ENCODE results near the gene CEP44. TPM values are rescaled to one million over a fixed set of nuclear protein-coding genes. Genes with fewer than 3 reads are reported as not detected.
A peak's percentile ranks its signal among the peaks of the same experiment; 100 is the strongest.

Gene CEP44
- polyA plus RNA-seq, 1 donor from 2014 or later: 19.3 TPM

GRCh38 chr4:174284487-174284886 is 776 bp downstream of the CEP44 start:
- peak overlapping the region; percentile 98 for H3K4me2 ChIP-seq (ENCODE audit: low read length)
- no peaks in the 10 kb centered on the region for H3F3A ChIP-seq (ENCODE audit: insufficient read depth, low read length, poor library complexity, severe bottlenecking)
- H3K9me2 ChIP-seq (ENCODE audit: insufficient read depth, low read length): no peaks in the 10 kb centered on the region
- H4K20me1 ChIP-seq (ENCODE audit: insufficient read depth): no peaks in the 10 kb centered on the region
- H3K79me2 ChIP-seq (replicated peaks; ENCODE audit: insufficient read depth, low read length): peaks cover 57% of the 10 kb centered on the region
- peak overlapping the region; percentile 96 for H3K9ac ChIP-seq (ENCODE audit: low read length)
- H2AFZ ChIP-seq (ENCODE audit: low read depth, low read length): no peak overlapping the region
- H3K9me3 ChIP-seq (ENCODE audit: low read length): no peaks in the 10 kb centered on the region
- peak overlapping the region; percentile 99 for H3K27ac ChIP-seq (ENCODE audit: low read length)
- H3K4me3 ChIP-seq (ENCODE audit: low read length): peak overlapping the region; percentile 80
- no peaks in the 10 kb centered on the region for H3K36me3 ChIP-seq (ENCODE audit: insufficient read depth, low read length)
- no peaks in the 10 kb centered on the region for H3K27me3 ChIP-seq (ENCODE audit: insufficient read depth, low read depth, low read length)
- TF ChIP-seq EZH2 (IDR thresholded peaks at IDR 0.05; ENCODE audit: borderline replicate concordance, insufficient read depth, low read length, poor library complexity, severe bottlenecking) (no peak), SMC3 (conservative IDR thresholded peaks at IDR 0.05; ENCODE audit: poor library complexity) (no peak), TAF1 (IDR thresholded peaks at IDR 0.05; ENCODE audit: low read depth) (no peak), EP300 (conservative IDR thresholded peaks at IDR 0.05; ENCODE audit: poor library complexity, severe bottlenecking) (no peak), POLR2AphosphoS5 (IDR thresholded peaks at IDR 0.05) (no peak), RAD21 (conservative IDR thresholded peaks at IDR 0.05) (no peak)

DNA sequence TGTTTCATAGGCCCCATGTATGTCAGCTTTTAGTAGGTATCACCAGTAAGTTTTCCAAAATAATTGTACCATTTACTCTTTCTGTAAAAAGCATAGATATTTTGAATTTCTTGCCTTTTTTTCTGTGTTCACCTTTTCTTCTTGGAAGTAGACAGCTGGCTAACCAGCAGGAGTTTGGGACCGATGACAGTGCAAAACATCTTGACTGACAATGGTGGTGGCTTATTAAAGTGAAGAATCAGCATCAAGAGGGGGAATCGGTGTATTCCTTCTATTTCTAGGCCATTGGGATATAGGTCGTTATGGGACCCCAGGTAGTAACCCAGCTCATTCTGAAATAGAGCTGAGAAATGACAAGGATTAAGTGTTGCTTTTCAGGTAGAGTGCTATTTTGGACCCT is 3.2 kb downstream of the CEP44 start:
- Histone ChIP-seq H3K9me2 (ENCODE audit: insufficient read depth, low read length) (no peaks in the 10 kb centered on the region), H3K79me2 (replicated peaks; ENCODE audit: insufficient read depth, low read length) (peaks cover 41% of the 10 kb centered on the region), H3K27me3 (ENCODE audit: insufficient read depth, low read depth, low read length) (no peaks in the 10 kb centered on the region), H3K36me3 (ENCODE audit: insufficient read depth, low read length) (no peaks in the 10 kb centered on the region), H3K4me2 (ENCODE audit: low read length) (no peak overlapping the region), H3K9me3 (ENCODE audit: low read length) (no peaks in the 10 kb centered on the region), H3K27ac (ENCODE audit: low read length) (no peak overlapping the region), H4K20me1 (ENCODE audit: insufficient read depth) (no peaks in the 10 kb centered on the region), H3K4me3 (ENCODE audit: low read length) (no peak overlapping the region), H3K9ac (ENCODE audit: low read length) (no peak overlapping the region), H2AFZ (ENCODE audit: low read depth, low read length) (no peak overlapping the region), H3F3A (ENCODE audit: insufficient read depth, low read length, poor library complexity, severe bottlenecking) (no peaks in the 10 kb centered on the region)
- no peak for TF ChIP-seq POLR2AphosphoS5 (IDR thresholded peaks at IDR 0.05)
- no peak for TF ChIP-seq EZH2 (IDR thresholded peaks at IDR 0.05; ENCODE audit: borderline replicate concordance, insufficient read depth, low read length, poor library complexity, severe bottlenecking)
- TF ChIP-seq, protein P1, sequence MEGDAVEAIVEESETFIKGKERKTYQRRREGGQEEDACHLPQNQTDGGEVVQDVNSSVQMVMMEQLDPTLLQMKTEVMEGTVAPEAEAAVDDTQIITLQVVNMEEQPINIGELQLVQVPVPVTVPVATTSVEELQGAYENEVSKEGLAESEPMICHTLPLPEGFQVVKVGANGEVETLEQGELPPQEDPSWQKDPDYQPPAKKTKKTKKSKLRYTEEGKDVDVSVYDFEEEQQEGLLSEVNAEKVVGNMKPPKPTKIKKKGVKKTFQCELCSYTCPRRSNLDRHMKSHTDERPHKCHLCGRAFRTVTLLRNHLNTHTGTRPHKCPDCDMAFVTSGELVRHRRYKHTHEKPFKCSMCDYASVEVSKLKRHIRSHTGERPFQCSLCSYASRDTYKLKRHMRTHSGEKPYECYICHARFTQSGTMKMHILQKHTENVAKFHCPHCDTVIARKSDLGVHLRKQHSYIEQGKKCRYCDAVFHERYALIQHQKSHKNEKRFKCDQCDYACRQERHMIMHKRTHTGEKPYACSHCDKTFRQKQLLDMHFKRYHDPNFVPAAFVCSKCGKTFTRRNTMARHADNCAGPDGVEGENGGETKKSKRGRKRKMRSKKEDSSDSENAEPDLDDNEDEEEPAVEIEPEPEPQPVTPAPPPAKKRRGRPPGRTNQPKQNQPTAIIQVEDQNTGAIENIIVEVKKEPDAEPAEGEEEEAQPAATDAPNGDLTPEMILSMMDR (IDR thresholded peaks at IDR 0.05; ENCODE audit: poor library complexity, severe bottlenecking): no peak
- TF ChIP-seq, protein P2, sequence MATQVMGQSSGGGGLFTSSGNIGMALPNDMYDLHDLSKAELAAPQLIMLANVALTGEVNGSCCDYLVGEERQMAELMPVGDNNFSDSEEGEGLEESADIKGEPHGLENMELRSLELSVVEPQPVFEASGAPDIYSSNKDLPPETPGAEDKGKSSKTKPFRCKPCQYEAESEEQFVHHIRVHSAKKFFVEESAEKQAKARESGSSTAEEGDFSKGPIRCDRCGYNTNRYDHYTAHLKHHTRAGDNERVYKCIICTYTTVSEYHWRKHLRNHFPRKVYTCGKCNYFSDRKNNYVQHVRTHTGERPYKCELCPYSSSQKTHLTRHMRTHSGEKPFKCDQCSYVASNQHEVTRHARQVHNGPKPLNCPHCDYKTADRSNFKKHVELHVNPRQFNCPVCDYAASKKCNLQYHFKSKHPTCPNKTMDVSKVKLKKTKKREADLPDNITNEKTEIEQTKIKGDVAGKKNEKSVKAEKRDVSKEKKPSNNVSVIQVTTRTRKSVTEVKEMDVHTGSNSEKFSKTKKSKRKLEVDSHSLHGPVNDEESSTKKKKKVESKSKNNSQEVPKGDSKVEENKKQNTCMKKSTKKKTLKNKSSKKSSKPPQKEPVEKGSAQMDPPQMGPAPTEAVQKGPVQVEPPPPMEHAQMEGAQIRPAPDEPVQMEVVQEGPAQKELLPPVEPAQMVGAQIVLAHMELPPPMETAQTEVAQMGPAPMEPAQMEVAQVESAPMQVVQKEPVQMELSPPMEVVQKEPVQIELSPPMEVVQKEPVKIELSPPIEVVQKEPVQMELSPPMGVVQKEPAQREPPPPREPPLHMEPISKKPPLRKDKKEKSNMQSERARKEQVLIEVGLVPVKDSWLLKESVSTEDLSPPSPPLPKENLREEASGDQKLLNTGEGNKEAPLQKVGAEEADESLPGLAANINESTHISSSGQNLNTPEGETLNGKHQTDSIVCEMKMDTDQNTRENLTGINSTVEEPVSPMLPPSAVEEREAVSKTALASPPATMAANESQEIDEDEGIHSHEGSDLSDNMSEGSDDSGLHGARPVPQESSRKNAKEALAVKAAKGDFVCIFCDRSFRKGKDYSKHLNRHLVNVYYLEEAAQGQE (IDR thresholded peaks at IDR 0.05; ENCODE audit: borderline replicate concordance): no peak
- TF ChIP-seq MXI1 (conservative IDR thresholded peaks at IDR 0.05; ENCODE audit: poor library complexity, severe bottlenecking): no peak
- no peak for TF ChIP-seq RAD21 (conservative IDR thresholded peaks at IDR 0.05)

Measured in neural cell (in vitro differentiated cells).